ENCODE measurements around the gene MTNR1B. TPM values are rescaled to one million over a fixed set of nuclear protein-coding genes. Genes with fewer than 3 reads are reported as not detected.
A peak's percentile ranks its signal among the peaks of the same experiment; 100 is the strongest.

Gene MTNR1B
- total RNA-seq, 1 donor from 2014 or later, result not detected

GRCh38 chr11:92986585-92986984 is 17.1 kb downstream of the MTNR1B start:
- Histone ChIP-seq H3K27me3 (ENCODE audit: control insufficient read depth, insufficient read depth, low read length) (no peaks in the 10 kb centered on the region), H3K36me3 (ENCODE audit: control insufficient read depth, insufficient read depth, low read length) (no peaks in the 10 kb centered on the region), H3K4me3 (ENCODE audit: low read depth, low read length) (no peak overlapping the region)
- FAIRE-seq (no peak), DNase-seq (ENCODE audit: low read depth) (no peak)
- no peak for TF ChIP-seq CTCF (IDR thresholded peaks at IDR 0.05; ENCODE audit: insufficient read depth, low read length, severe bottlenecking)

- no peaks in the 10 kb centered on the region for H3K36me3 ChIP-seq (ENCODE audit: control insufficient read depth, insufficient read depth, low read length)
- TF ChIP-seq CTCF (IDR thresholded peaks at IDR 0.05; ENCODE audit: insufficient read depth, low read length, severe bottlenecking), result no peak
- FAIRE-seq (no peak), DNase-seq (ENCODE audit: low read depth) (no peak)
- no peaks in the 10 kb centered on the region for H3K27me3 ChIP-seq (ENCODE audit: control insufficient read depth, insufficient read depth, low read length)
- H3K4me3 ChIP-seq (ENCODE audit: low read depth, low read length), result no peak overlapping the region
These were observed 23.6 kb downstream of the MTNR1B start for GRCh38 chr11:92993004-92993403.

GRCh38 chr11:93000511-93001476 is 31.3 kb downstream of the MTNR1B start:
- no peak for FAIRE-seq
- no peaks in the 10 kb centered on the region for H3K36me3 ChIP-seq (ENCODE audit: control insufficient read depth, insufficient read depth, low read length)
- no peaks in the 10 kb centered on the region for H3K27me3 ChIP-seq (ENCODE audit: control insufficient read depth, insufficient read depth, low read length)
- TF ChIP-seq CTCF (IDR thresholded peaks at IDR 0.05; ENCODE audit: insufficient read depth, low read length, severe bottlenecking), result no peak
- DNase-seq (ENCODE audit: low read depth), result peak; percentile 96
- H3K4me3 ChIP-seq (ENCODE audit: low read depth, low read length), result no peak overlapping the region

- H3K4me3 ChIP-seq (ENCODE audit: low read depth, low read length), result no peak overlapping the region
- TF ChIP-seq CTCF (IDR thresholded peaks at IDR 0.05; ENCODE audit: insufficient read depth, low read length, severe bottlenecking), result no peak
- FAIRE-seq, result no peak
- no peaks in the 10 kb centered on the region for H3K27me3 ChIP-seq (ENCODE audit: control insufficient read depth, insufficient read depth, low read length)
- no peaks in the 10 kb centered on the region for H3K36me3 ChIP-seq (ENCODE audit: control insufficient read depth, insufficient read depth, low read length)
- peak; percentile 22 for DNase-seq (ENCODE audit: low read depth)
These were observed 32.4 kb downstream of the MTNR1B start for GRCh38 chr11:93001806-93002205.

- H3K4me3 ChIP-seq (ENCODE audit: low read depth, low read length), result no peak overlapping the region
- H3K27me3 ChIP-seq (ENCODE audit: control insufficient read depth, insufficient read depth, low read length), result no peaks in the 10 kb centered on the region
- FAIRE-seq (no peak), DNase-seq (ENCODE audit: low read depth) (no peak)
- no peak for TF ChIP-seq CTCF (IDR thresholded peaks at IDR 0.05; ENCODE audit: insufficient read depth, low read length, severe bottlenecking)
- H3K36me3 ChIP-seq (ENCODE audit: control insufficient read depth, insufficient read depth, low read length), result no peaks in the 10 kb centered on the region
These were observed 32.9 kb downstream of the MTNR1B start for GRCh38 chr11:93002380-93002779.
